Neural crest cell (in vitro differentiated cells): ENCODE measurements around the gene ARL15. TPM values are rescaled to one million over a fixed set of nuclear protein-coding genes. Genes with fewer than 3 reads are reported as not detected.

Experiments
- DNase-seq: peaks from one replicate; pipeline ENCODE4 v3.0.0; 2021; ENCODE audit warnings: low read depth, mixed read lengths, low spot score
- H3K27ac Mint-ChIP-seq: one replicate; pipeline ENCODE4 v1.8.0; 2021; ENCODE audit warnings: mild to moderate bottlenecking, mixed read lengths; ENCODE audit not compliant: unreplicated experiment
- H3K27me3 Mint-ChIP-seq: 2 replicates; pipeline ENCODE4 v1.8.0; 2021; ENCODE audit warnings: low read depth, mild to moderate bottlenecking, mixed read lengths
- H3K36me3 Mint-ChIP-seq: 2 replicates; pipeline ENCODE4 v1.8.0; 2021; ENCODE audit warnings: low read depth, mild to moderate bottlenecking, mixed read lengths
- H3K4me1 Mint-ChIP-seq: 2 replicates; pipeline ENCODE4 v1.8.0; 2021; ENCODE audit warnings: mixed read lengths
- H3K4me3 Mint-ChIP-seq: one replicate; pipeline ENCODE4 v1.8.0; 2021; ENCODE audit warnings: mild to moderate bottlenecking, mixed read lengths
- H3K9me3 Mint-ChIP-seq: 2 replicates; pipeline ENCODE4 v1.8.0; 2021; ENCODE audit warnings: mixed read lengths
- total RNA-seq: library from RNA; stranded (reverse); gene quantifications from 2 replicates; pipeline ENCODE4 v1.2.1, GENCODE V29; 2021
- TF ChIP-seq, protein P1 (sequence below): fragments of 200-600 bp; sonication (generic); conservative IDR thresholded peaks from 2 replicates; pipeline ENCODE4 v1.5.0; 2021; ENCODE audit warnings: antibody characterized with exemption, mild to moderate bottlenecking

ARL15 gene
- total RNA-seq, 1 donor from 2014 or later, result 18.4 TPM

GRCh38 chr5:54254482-54255198 is 55.7 kb downstream of the ARL15 start:
- Mint-ChIP-seq H3K4me3 (no peak overlapping the region), H3K4me1 (no peaks in the 10 kb centered on the region), H3K27me3 (no peaks in the 10 kb centered on the region), H3K36me3 (no peaks in the 10 kb centered on the region), H3K9me3 (peaks cover 3% of the 10 kb centered on the region), H3K27ac (no peak overlapping the region)
- no peak for DNase-seq
- TF ChIP-seq, protein P1, sequence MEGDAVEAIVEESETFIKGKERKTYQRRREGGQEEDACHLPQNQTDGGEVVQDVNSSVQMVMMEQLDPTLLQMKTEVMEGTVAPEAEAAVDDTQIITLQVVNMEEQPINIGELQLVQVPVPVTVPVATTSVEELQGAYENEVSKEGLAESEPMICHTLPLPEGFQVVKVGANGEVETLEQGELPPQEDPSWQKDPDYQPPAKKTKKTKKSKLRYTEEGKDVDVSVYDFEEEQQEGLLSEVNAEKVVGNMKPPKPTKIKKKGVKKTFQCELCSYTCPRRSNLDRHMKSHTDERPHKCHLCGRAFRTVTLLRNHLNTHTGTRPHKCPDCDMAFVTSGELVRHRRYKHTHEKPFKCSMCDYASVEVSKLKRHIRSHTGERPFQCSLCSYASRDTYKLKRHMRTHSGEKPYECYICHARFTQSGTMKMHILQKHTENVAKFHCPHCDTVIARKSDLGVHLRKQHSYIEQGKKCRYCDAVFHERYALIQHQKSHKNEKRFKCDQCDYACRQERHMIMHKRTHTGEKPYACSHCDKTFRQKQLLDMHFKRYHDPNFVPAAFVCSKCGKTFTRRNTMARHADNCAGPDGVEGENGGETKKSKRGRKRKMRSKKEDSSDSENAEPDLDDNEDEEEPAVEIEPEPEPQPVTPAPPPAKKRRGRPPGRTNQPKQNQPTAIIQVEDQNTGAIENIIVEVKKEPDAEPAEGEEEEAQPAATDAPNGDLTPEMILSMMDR, result no peak

DNA sequence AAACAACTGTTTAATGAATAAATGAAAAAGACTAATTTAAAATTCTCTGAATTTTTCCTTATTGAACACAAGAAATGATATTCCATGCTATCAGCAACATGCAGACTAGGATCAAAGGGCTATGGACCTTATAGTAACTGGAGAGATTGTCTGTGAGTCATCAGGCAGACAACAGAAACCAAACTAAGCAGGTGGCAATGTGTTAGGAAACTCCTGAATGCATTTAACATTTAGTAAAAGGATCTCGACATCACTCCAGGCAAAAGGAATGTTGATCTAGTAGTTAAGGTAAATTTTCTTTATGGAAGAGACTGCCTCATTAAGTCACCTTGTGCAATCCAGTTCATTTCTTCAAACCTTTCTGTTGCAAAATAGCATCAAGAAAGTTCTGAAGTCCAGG is 58.4 kb downstream of the ARL15 start:
- no peak overlapping the region for H3K27ac Mint-ChIP-seq
- H3K27me3 Mint-ChIP-seq, result no peaks in the 10 kb centered on the region
- H3K36me3 Mint-ChIP-seq, result no peaks in the 10 kb centered on the region
- peaks cover 4% of the 10 kb centered on the region for H3K4me1 Mint-ChIP-seq
- DNase-seq, result no peak
- no peak overlapping the region for H3K4me3 Mint-ChIP-seq
- H3K9me3 Mint-ChIP-seq, result no peaks in the 10 kb centered on the region
- TF ChIP-seq, protein P1, result no peak

DNA sequence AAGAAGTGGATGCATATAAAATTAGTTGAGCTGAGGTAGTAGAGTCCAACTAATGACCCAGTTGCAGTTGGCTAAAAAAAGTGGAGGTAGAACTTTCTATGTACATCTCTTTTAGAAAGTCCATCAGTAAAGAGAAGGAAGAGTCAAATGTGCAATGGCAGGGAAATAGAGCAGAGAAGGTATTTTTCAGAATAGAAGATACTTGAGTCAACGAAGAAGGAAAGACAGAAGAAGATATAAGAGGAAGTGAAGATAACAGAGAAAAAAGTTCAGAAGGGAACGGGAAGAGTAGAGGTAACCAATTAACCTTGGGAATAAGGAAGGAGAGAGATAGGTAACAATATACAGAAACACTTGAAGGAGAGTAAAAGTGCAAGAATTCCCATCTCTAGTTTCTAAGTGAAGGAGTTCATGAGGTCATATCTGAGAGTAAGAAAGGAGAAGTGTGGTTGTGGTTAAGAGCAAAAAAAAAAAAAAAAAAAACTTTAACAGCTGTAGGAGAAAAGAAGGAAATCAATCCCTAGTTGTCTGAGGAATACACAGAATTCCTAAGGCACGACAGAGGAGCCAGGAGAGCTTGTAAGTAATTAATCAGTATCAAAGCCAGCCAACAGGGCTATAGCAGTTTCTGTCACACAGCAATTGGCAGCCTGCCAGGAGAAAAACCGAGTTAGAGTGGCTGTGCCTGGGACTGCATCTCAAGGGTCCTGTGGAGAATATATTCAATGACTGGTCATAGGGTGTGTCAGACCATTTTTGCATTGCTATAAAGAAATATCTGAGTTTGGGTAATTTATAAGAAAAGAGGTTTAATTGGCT is 61.0 kb downstream of the ARL15 start:
- Mint-ChIP-seq H3K27me3 (no peaks in the 10 kb centered on the region), H3K4me3 (no peak overlapping the region), H3K36me3 (no peaks in the 10 kb centered on the region), H3K9me3 (no peaks in the 10 kb centered on the region), H3K4me1 (peaks cover 4% of the 10 kb centered on the region), H3K27ac (no peak overlapping the region)
- TF ChIP-seq, protein P1, result no peak
- no peak for DNase-seq

DNA sequence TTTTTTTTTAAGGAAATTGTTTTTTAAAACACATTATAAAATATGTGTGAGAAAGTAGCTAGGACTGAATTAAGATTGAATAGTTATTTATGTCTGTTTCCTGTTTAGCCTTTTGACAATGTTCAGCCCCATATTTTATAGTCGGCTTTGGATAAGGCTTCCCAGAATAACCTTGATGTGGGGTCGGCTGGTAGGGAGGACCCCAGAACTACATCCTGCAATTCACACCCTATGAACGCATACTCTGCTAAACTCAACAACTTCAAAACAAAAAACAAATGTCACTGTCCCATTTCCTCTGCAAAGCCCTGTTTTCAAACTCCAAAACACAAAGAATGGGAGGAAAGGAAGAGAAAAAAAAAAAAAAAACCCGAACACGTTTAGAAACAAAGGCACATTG is 63.1 kb downstream of the ARL15 start:
- Mint-ChIP-seq H3K4me1 (peaks cover 4% of the 10 kb centered on the region), H3K27me3 (no peaks in the 10 kb centered on the region)
- DNase-seq, result no peak

GRCh38 chr5:54243483-54244080 is 66.8 kb downstream of the ARL15 start:
- Mint-ChIP-seq H3K4me1 (peaks cover 4% of the 10 kb centered on the region), H3K27ac (no peak overlapping the region), H3K36me3 (no peaks in the 10 kb centered on the region), H3K4me3 (no peak overlapping the region), H3K27me3 (no peaks in the 10 kb centered on the region), H3K9me3 (no peaks in the 10 kb centered on the region)
- peak; percentile 30 for DNase-seq
- TF ChIP-seq, protein P1, result peak; percentile 89

More for the DNA sequence above, 63.1 kb downstream of the ARL15 start:
- TF ChIP-seq, protein P1, result no peak
- Mint-ChIP-seq H3K4me3 (no peak overlapping the region), H3K27ac (no peak overlapping the region), H3K9me3 (no peaks in the 10 kb centered on the region), H3K36me3 (no peaks in the 10 kb centered on the region)
